ENCODE measurements around the gene SERPINA1.
"Not testable (repeated sequence)": the region's sequence is repeated elsewhere in the genome, so short reads cannot be mapped to it uniquely, and the experiment has no call there.

SERPINA1 gene

GRCh38 chr14:94369766-94370523, 18.5 kb downstream of the SERPINA1 start:
- DNase-seq (ENCODE audit: low read depth in 2 of 2) = not testable (repeated sequence)

GRCh38 chr14:94368956-94369355, 19.4 kb downstream of the SERPINA1 start:
- DNase-seq (ENCODE audit: low read depth in 2 of 2) = no peak

GRCh38 chr14:94368243-94368590, 20.2 kb downstream of the SERPINA1 start:
- DNase-seq (ENCODE audit: low read depth in 2 of 2) = no peak

GRCh38 chr14:94367347-94368242, 20.8 kb downstream of the SERPINA1 start:
- no peak for DNase-seq (ENCODE audit: low read depth in 2 of 2)

- DNase-seq (ENCODE audit: low read depth in 2 of 2) = no peak
Measured at GRCh38 chr14:94366146-94366915, 22.1 kb downstream of the SERPINA1 start, which contains the start of gene SERPINA2. Gene SERPINA2, minus strand, starts transcription at chr14:94366698.

GRCh38 chr14:94365624-94366023, 22.8 kb downstream of the SERPINA1 start:
- no peak for DNase-seq (ENCODE audit: low read depth in 2 of 2)

- no peak for DNase-seq (ENCODE audit: low read depth in 2 of 2)
Measured at GRCh38 chr14:94364964-94365363, 23.4 kb downstream of the SERPINA1 start.

- no peak for DNase-seq (ENCODE audit: low read depth in 2 of 2)
Measured at GRCh38 chr14:94364037-94364436, 24.4 kb downstream of the SERPINA1 start.

- DNase-seq (ENCODE audit: low read depth in 2 of 2) = no peak
Measured at GRCh38 chr14:94363151-94363624, 25.2 kb downstream of the SERPINA1 start.

- DNase-seq (ENCODE audit: low read depth in 2 of 2) = no peak
Measured at GRCh38 chr14:94362614-94363133, 25.7 kb downstream of the SERPINA1 start.

GRCh38 chr14:94361682-94362081, 26.7 kb downstream of the SERPINA1 start:
- no peak for DNase-seq (ENCODE audit: low read depth in 2 of 2)

- DNase-seq (ENCODE audit: low read depth in 2 of 2) = no peak
Measured at GRCh38 chr14:94360945-94361565, 27.3 kb downstream of the SERPINA1 start.

- DNase-seq (ENCODE audit: low read depth in 2 of 2) = no peak
Measured at GRCh38 chr14:94357166-94357565, 31.2 kb downstream of the SERPINA1 start.

GRCh38 chr14:94356379-94357056, 31.9 kb downstream of the SERPINA1 start:
- no peak for DNase-seq (ENCODE audit: low read depth in 2 of 2)

- DNase-seq (ENCODE audit: low read depth in 2 of 2) = peak in 1 of 2 experiments; percentile 3
Measured at GRCh38 chr14:94355191-94355794, 33.1 kb downstream of the SERPINA1 start.

- DNase-seq (ENCODE audit: low read depth in 2 of 2) = no peak
Measured at GRCh38 chr14:94354638-94355185, 33.7 kb downstream of the SERPINA1 start.

- DNase-seq (ENCODE audit: low read depth in 2 of 2) = not testable (repeated sequence)
Measured at GRCh38 chr14:94354190-94354589, 34.2 kb downstream of the SERPINA1 start.

- no peak for DNase-seq (ENCODE audit: low read depth in 2 of 2)
Measured at GRCh38 chr14:94349276-94349675, 39.1 kb downstream of the SERPINA1 start.

- DNase-seq (ENCODE audit: low read depth in 2 of 2) = no peak
Measured at GRCh38 chr14:94348836-94349235, 39.6 kb downstream of the SERPINA1 start.

- no peak for DNase-seq (ENCODE audit: low read depth in 2 of 2)
Measured at GRCh38 chr14:94346841-94347240, 41.6 kb downstream of the SERPINA1 start.
